ENCODE results near the gene CHD2. TPM values are rescaled to one million over a fixed set of nuclear protein-coding genes. Genes with fewer than 3 reads are reported as not detected.

Gene CHD2
- total and polyA plus RNA-seq, 10 of the 15 experiments (the other 5 are each of a cell fraction or from before 2014, with no cell fraction given): 38.1 to 94.7 (median 63.3) TPM

GRCh38 chr15:92903966-92904721 lies 4.0 kb downstream of the CHD2 start (continued):
- TF ChIP-seq, protein P1, sequence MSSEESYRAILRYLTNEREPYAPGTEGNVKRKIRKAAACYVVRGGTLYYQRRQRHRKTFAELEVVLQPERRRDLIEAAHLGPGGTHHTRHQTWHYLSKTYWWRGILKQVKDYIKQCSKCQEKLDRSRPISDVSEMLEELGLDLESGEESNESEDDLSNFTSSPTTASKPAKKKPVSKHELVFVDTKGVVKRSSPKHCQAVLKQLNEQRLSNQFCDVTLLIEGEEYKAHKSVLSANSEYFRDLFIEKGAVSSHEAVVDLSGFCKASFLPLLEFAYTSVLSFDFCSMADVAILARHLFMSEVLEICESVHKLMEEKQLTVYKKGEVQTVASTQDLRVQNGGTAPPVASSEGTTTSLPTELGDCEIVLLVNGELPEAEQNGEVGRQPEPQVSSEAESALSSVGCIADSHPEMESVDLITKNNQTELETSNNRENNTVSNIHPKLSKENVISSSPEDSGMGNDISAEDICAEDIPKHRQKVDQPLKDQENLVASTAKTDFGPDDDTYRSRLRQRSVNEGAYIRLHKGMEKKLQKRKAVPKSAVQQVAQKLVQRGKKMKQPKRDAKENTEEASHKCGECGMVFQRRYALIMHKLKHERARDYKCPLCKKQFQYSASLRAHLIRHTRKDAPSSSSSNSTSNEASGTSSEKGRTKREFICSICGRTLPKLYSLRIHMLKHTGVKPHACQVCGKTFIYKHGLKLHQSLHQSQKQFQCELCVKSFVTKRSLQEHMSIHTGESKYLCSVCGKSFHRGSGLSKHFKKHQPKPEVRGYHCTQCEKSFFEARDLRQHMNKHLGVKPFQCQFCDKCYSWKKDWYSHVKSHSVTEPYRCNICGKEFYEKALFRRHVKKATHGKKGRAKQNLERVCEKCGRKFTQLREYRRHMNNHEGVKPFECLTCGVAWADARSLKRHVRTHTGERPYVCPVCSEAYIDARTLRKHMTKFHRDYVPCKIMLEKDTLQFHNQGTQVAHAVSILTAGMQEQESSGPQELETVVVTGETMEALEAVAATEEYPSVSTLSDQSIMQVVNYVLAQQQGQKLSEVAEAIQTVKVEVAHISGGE (CRISPR knock-in tag; IDR thresholded peaks at IDR 0.05): no peak
- TF ChIP-seq, protein P2, sequence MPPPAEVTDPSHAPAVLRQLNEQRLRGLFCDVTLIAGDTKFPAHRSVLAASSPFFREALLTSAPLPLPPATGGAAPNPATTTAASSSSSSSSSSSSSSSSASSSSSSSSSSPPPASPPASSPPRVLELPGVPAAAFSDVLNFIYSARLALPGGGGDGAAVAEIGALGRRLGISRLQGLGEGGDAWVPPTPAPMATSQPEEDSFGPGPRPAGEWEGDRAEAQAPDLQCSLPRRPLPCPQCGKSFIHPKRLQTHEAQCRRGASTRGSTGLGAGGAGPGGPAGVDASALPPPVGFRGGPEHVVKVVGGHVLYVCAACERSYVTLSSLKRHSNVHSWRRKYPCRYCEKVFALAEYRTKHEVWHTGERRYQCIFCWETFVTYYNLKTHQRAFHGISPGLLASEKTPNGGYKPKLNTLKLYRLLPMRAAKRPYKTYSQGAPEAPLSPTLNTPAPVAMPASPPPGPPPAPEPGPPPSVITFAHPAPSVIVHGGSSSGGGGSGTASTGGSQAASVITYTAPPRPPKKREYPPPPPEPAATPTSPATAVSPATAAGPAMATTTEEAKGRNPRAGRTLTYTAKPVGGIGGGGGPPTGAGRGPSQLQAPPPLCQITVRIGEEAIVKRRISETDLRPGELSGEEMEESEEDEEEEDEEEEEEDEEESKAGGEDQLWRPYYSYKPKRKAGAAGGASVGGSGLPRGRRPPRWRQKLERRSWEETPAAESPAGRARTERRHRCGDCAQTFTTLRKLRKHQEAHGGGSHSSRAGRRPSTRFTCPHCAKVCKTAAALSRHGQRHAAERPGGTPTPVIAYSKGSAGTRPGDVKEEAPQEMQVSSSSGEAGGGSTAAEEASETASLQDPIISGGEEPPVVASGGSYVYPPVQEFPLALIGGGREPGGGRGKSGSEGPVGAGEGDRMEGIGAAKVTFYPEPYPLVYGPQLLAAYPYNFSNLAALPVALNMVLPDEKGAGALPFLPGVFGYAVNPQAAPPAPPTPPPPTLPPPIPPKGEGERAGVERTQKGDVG (CRISPR knock-in tag; IDR thresholded peaks at IDR 0.05): peak; percentile 34; the same call in 1 of the 2 replicates
- TF ChIP-seq SUPT20H (IDR thresholded peaks at IDR 0.05; ENCODE audit: borderline replicate concordance, control insufficient read depth, low read depth, low read length) (no peak), SP1 (IDR thresholded peaks at IDR 0.05; ENCODE audit: low read depth, low read length) (peak; percentile 86), CHD1 (IDR thresholded peaks at IDR 0.05; ENCODE audit: low read depth, low read length) (peak; percentile 67), LARP7 (IDR thresholded peaks at IDR 0.05) (no peak), NFYA (IDR thresholded peaks at IDR 0.05; ENCODE audit: borderline replicate concordance, low read depth, low read length) (no peak), TBL1XR1 (IDR thresholded peaks at IDR 0.05; ENCODE audit: low read depth, low read length) (peak; percentile 72; the same call in 1 of the 2 replicates), SIX5 (IDR thresholded peaks at IDR 0.05; ENCODE audit: low read depth, low read length, severe bottlenecking) (no peak), SKIL (IDR thresholded peaks at IDR 0.05; ENCODE audit: low read depth, poor library complexity, severe bottlenecking) (no peak), TAF1 (IDR thresholded peaks at IDR 0.05; ENCODE audit: borderline replicate concordance, low read depth, low read length) (peak; percentile 94), BRCA1 (IDR thresholded peaks at IDR 0.05; ENCODE audit: low read depth, low read length) (0 out of 2 replicates have a peak, but pooled peaks have one; percentile 21), ZNF622 (IDR thresholded peaks at IDR 0.05) (no peak), SPI1 (IDR thresholded peaks at IDR 0.05; ENCODE audit: borderline replicate concordance, insufficient read depth, low read depth, low read length) (peak; percentile 9; the same call in 1 of the 2 replicates)
- TF ChIP-seq, protein P3, sequence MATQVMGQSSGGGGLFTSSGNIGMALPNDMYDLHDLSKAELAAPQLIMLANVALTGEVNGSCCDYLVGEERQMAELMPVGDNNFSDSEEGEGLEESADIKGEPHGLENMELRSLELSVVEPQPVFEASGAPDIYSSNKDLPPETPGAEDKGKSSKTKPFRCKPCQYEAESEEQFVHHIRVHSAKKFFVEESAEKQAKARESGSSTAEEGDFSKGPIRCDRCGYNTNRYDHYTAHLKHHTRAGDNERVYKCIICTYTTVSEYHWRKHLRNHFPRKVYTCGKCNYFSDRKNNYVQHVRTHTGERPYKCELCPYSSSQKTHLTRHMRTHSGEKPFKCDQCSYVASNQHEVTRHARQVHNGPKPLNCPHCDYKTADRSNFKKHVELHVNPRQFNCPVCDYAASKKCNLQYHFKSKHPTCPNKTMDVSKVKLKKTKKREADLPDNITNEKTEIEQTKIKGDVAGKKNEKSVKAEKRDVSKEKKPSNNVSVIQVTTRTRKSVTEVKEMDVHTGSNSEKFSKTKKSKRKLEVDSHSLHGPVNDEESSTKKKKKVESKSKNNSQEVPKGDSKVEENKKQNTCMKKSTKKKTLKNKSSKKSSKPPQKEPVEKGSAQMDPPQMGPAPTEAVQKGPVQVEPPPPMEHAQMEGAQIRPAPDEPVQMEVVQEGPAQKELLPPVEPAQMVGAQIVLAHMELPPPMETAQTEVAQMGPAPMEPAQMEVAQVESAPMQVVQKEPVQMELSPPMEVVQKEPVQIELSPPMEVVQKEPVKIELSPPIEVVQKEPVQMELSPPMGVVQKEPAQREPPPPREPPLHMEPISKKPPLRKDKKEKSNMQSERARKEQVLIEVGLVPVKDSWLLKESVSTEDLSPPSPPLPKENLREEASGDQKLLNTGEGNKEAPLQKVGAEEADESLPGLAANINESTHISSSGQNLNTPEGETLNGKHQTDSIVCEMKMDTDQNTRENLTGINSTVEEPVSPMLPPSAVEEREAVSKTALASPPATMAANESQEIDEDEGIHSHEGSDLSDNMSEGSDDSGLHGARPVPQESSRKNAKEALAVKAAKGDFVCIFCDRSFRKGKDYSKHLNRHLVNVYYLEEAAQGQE (IDR thresholded peaks at IDR 0.05; ENCODE audit: low read depth, low read length): no peak
- TF ChIP-seq, protein P4, sequence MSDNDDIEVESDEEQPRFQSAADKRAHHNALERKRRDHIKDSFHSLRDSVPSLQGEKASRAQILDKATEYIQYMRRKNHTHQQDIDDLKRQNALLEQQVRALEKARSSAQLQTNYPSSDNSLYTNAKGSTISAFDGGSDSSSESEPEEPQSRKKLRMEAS (IDR thresholded peaks at IDR 0.05; ENCODE audit: low read depth, low read length): peak; percentile 65; the same call in 1 of the 2 replicates

Data from GM12878 (cell line).